HG03521 (cell line): ENCODE data around the gene CTAGE8.
"Not testable (repeated sequence)": the region's sequence is repeated elsewhere in the genome, so short reads cannot be mapped to it uniquely, and the experiment has no call there.

Source experiments
- ATAC-seq: cut with Tn5 transposase; IDR thresholded peaks from one replicate; pipeline ENCODE4 v1.9.1; 2021; ENCODE audit warnings: mild to moderate bottlenecking, moderate library complexity; ENCODE audit not compliant: unreplicated experiment

CTAGE8 gene

GRCh38 chr7:144259067-144259466 is 10.0 kb downstream of the CTAGE8 start:
- ATAC-seq = not testable (repeated sequence)

GRCh38 chr7:144256112-144256511 is 13.0 kb downstream of the CTAGE8 start:
- ATAC-seq = no peak

GRCh38 chr7:144255471-144255897 is 13.6 kb downstream of the CTAGE8 start:
- no peak for ATAC-seq

GRCh38 chr7:144252307-144252706 is 16.8 kb downstream of the CTAGE8 start:
- not testable (repeated sequence) for ATAC-seq

DNA sequence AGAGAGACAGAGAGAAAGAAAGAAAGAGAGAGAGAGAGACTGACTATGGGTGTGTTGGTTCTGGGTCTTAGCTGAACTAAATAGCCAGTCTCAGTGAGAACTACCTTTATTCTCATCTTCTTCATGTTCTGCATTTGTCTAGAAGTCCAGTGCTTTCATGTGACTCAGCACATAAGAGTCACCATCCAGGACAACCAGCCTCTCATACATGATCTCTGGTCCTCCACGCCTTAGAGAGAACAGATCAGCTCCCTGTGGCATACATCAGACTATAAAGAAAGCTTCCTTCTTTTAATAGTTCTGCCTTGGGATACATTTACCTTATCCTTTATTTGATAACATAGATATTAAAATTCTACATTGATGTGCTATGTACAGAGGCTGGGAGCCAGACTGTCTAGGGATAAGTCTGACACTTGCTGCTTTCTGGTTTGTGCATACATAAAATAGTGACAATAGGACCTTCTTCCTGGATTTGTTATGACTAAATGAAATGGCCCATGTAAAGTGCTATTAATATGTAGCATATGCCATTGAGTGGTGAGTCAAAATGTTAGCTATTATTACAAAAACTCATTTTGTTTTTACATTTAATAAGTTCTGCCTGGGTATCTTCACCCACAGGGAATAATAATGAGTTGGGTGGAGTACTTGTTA is 21.3 kb downstream of the CTAGE8 start:
- ATAC-seq = not testable (repeated sequence)

GRCh38 chr7:144246967-144247366 is 22.1 kb downstream of the CTAGE8 start:
- not testable (repeated sequence) for ATAC-seq

GRCh38 chr7:144245372-144245771 is 23.7 kb downstream of the CTAGE8 start:
- not testable (repeated sequence) for ATAC-seq

- ATAC-seq = not testable (repeated sequence)
Observed at GRCh38 chr7:144239365-144239764, 29.7 kb downstream of the CTAGE8 start, which contains the start of gene OR2A42. Gene OR2A42 (minus strand): TSS chr7:144239605. CDS start chr7:144232843, 6,762 bp downstream.

DNA sequence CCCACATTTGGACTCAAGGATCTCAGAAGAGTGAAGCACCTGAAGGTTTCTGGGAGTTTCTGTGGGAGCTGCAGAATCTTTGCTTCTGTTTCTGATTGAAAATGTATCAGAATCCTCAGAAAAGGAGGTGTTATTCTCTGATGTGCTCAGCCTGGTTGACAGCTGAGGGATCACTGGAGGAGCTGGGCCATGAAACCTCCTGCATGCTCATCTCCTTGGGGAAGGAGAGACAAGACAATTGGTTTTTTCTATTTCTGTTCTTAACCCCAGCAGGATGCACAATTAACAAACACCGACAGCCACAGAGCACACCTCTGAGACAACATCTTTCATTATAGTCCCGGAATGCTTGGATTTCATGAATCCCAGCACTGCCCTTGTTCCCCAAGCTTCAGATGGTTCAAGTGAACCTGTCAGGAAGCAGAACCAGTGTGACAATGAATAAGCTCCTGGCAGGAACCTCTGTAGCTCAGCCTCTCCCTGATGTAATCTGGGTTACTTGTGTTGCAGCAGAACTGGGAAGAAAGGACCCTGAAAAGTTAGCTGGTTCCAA is 30.5 kb downstream of the CTAGE8 start:
- ATAC-seq = not testable (repeated sequence)

DNA sequence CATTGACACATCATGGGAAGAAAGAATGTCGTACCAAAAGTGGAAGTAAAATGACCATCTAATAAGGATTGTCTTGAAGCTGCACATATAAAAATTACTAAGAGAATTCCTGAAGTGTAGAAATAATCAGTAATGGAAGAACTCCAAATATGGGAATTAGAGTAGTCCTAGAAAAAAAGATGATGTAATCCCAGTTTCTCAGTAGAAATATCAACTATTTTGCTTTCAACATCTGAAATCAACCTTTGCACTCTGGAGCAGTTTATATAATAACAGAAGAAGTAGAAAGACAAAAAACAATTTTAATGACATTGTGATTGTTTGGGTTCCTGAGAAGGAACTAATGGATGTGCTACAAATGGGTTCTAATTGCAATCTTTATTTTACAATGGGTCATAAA is 36.0 kb downstream of the CTAGE8 start:
- ATAC-seq = not testable (repeated sequence)

DNA sequence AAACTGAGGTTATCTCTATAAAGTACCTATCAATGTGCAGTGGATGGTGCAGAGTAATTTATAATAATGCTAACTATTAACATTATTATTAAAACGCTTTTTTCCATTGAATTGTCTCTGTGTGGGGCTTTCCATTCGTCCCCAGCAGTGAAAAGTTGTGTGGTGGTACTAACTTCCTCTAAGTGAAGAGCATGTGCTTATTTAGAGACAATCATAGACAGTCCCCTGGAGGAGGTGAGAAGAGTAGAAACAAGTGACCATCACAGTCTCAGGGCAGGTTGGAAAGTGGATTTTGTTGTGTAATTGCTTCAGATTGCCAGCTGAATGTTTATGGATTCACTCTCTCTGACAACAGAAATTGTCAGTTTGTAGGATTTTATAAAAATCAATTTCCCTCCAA is 38.1 kb downstream of the CTAGE8 start:
- not testable (repeated sequence) for ATAC-seq

DNA sequence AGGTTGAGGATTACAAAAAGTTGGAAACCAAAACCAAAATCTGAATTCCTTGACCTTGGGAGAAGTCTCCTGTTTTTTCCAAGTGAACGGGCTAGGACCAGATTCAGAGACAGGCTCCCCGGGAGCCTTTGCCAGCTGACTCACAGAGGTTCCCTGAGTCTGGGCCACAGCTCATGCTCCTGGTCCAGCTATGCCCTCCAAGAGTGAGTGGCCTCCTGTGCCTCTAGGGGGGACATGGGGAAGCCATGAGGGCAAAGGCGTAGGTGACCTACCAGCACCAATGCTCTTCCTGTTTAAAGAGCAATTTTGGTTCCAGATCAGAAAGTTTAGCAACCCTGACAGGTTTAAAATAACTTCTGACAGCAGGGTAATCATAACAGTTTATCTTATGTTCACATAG is 40.3 kb downstream of the CTAGE8 start:
- ATAC-seq = not testable (repeated sequence)

GRCh38 chr7:144226866-144227265 is 42.2 kb downstream of the CTAGE8 start:
- ATAC-seq = not testable (repeated sequence)

GRCh38 chr7:144223675-144224074 is 45.4 kb downstream of the CTAGE8 start:
- ATAC-seq = not testable (repeated sequence)

- ATAC-seq = not testable (repeated sequence)
Observed at GRCh38 chr7:144220531-144220930, 48.6 kb downstream of the CTAGE8 start.

- ATAC-seq = not testable (repeated sequence)
Observed at GRCh38 chr7:144219149-144219548, 49.9 kb downstream of the CTAGE8 start.

DNA sequence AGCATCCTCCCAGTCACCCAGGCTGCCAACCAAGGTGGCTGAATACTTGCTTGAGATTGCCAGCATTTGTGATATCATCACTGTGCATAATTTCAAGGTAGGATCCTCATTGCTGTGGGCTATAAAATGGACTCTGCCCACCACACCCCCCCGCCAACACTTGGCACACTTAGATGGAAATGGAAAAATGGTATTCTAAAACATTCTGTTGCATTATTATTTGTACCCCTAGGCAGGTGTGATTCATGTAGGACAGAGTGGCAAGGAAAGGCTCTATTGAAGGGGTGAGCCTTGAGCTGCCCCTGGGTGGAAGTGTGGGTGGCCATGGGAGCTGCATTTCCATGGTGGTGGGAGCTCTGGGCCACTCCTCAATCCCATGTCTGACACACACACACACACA is 50.5 kb downstream of the CTAGE8 start:
- ATAC-seq = not testable (repeated sequence)

- not testable (repeated sequence) for ATAC-seq
Observed at GRCh38 chr7:144217200-144217599, 51.9 kb downstream of the CTAGE8 start.
